ENCODE data around the gene FCGR3B.
"Not testable (repeated sequence)": the region's sequence is repeated elsewhere in the genome, so short reads cannot be mapped to it uniquely, and the experiment has no call there.

The FCGR3B gene

DNA sequence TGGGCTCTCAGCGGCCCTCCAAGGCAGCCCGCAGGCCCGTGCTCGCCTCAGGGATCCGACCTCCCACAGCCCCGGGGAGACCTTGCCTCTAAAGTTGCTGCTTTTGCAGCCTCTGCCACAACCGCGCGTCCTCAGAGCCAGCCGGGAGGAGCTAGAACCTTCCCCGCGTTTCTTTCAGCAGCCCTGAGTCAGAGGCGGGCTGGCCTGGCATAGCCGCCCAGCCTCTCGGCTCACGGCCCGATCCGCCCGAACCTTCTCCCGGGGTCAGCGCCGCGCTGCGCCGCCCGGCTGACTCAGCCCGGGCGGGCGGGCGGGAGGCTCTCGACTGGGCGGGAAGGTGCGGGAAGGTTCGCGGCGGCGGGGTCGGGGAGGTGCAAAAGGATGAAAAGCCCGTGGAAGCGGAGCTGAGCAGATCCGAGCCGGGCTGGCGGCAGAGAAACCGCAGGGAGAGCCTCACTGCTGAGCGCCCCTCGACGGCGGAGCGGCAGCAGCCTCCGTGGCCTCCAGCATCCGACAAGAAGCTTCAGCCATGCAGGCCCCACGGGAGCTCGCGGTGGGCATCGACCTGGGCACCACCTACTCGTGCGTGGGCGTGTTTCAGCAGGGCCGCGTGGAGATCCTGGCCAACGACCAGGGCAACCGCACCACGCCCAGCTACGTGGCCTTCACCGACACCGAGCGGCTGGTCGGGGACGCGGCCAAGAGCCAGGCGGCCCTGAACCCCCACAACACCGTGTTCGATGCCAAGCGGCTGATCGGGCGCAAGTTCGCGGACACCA lies 25.0 kb downstream of the FCGR3B start:
- not testable (repeated sequence) for DNase-seq (ENCODE audit: low read depth in 2 of 2)

GRCh38 chr1:161605024-161605423 lies 26.0 kb downstream of the FCGR3B start:
- DNase-seq (ENCODE audit: low read depth in 2 of 2), result not testable (repeated sequence)

GRCh38 chr1:161597077-161597476 lies 33.9 kb downstream of the FCGR3B start:
- DNase-seq (ENCODE audit: low read depth in 2 of 2), result not testable (repeated sequence)

DNA sequence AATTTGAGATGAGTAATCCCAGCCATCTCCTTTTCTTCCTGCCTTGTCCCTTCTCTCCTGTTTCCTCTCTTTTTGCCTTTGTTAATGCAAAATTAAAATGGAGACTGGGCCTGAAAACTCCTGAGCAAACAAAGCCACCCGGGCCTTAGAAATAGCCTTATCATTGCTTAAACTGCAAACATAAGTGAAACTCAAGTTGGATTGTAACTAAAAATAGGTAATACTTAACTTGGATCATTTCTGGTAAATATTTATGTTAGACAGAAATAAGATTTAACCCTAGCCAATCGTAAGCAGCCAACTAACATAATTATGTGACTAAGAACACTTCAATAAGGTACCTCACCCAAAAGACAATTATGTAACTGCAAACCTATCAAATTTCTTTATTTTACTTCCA lies 35.4 kb downstream of the FCGR3B start:
- DNase-seq (ENCODE audit: low read depth in 2 of 2), result not testable (repeated sequence)

DNA sequence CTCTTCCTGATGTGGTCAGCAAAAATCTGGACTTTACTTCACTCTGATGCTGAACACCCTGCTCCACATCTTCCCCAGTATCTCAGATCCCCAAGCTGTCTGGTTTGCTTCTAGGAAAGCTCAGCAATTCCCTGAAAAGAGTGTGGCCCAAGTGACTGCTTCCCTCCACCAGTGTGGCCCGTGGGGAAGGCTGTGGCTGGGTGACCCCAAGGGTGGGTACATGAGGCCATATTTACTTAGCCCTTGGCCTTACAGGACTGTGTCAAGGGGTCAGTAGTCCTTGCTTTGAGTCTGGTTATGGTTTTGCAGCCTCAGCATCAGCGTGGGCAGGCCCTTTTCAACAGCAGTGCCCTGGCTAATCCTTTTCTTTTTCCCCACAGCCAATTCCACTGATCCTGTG lies 35.8 kb downstream of the FCGR3B start:
- DNase-seq (ENCODE audit: low read depth in 2 of 2), result not testable (repeated sequence)

DNA sequence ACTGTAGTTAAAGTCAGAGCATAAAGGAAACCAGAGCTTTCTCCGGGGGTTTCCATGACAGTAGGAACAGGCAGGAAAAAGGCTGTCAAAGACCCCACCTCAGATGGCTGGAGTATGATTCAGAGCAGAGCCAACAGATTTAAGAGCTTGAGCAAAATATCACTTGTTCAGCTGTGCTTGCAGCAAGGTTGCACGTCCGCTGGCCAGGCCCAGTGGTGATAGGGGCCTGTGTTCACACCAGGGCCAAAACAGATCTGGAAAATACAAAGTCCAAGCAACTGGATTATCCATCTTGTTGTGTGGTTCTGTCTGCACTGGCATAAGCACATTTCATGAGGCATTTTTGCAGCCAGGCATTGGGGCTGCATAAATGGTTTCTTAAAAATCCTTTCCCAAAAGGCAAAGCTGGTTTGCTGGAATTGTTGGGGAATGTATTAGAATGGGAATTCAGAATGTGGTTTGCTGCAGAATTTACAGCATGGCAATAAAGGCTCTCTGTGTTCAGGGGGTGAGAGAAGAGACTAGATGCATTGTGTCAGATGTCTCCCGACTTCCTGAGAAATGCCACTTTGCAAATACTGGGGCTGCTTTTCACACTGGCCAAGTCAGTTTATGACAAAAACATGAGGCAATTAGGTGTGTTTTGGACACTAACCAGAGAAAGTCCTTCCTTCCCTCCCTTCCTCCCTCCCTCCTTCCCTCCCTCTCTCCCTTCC lies 36.5 kb downstream of the FCGR3B start:
- DNase-seq (ENCODE audit: low read depth in 2 of 2), result not testable (repeated sequence)

GRCh38 chr1:161593092-161593755 lies 37.8 kb downstream of the FCGR3B start:
- DNase-seq (ENCODE audit: low read depth in 2 of 2), result not testable (repeated sequence)

GRCh38 chr1:161592586-161592985 lies 38.4 kb downstream of the FCGR3B start:
- DNase-seq (ENCODE audit: low read depth in 2 of 2), result not testable (repeated sequence)

- DNase-seq (ENCODE audit: low read depth in 2 of 2), result not testable (repeated sequence)
Measured at GRCh38 chr1:161589920-161590319, 41.1 kb downstream of the FCGR3B start.

DNA sequence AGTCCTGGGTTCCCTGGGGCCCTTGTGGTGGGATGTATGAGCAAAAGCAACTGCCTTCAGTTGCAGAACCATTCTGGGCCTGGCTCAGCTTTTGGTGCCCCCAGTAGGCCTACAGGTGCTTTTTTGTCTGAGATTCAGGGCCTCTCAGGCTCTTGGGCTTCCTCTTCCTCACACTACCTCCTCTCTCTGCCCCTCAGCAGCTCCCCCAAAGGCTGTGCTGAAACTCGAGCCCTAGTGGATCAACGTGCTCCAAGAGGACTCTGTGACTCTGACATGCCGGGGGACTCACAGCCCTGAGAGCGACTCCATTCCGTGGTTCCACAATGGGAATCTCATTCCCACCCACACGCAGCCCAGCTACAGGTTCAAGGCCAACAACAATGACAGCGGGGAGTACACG lies 41.6 kb downstream of the FCGR3B start:
- not testable (repeated sequence) for DNase-seq (ENCODE audit: low read depth in 2 of 2)

DNA sequence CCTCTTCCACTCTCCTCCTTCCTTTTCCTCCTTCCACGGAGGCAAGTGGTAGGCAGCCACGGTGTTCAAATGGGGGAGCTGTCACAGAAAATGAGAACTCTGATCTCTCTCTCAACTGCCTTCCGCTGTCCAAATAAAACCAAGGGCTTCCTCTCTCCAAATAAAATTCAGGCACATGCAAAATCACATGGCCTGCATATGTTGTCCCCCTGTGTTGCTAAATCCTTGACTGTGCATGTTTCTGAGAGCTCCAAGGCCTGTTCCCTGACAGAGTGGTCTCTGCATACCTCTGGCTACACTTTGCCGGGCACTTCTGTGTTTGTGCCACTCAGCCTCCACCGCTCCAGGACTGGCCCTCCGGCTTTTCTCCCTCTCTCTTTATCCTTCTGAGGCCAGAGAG lies 42.4 kb downstream of the FCGR3B start:
- not testable (repeated sequence) for DNase-seq (ENCODE audit: low read depth in 2 of 2)

DNA sequence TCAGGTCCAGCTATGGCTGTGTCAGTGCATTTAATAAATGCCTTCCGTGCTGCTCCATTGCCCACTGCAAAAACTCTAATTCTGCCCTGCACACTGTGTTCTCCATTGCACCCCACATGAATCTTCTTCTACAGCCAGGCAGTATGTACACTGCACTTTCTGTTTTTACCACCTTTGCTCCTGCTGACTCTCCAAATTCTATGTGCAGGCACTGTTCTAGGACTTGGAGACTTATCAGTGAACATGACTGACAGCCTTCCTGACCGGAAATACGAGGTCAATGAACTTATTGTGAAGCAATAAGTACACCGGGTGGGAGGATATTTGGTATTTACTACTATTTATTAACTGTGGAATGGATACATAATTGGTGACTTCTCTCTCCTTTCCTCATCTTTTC lies 48.1 kb downstream of the FCGR3B start:
- DNase-seq (ENCODE audit: low read depth in 2 of 2), result not testable (repeated sequence)

- DNase-seq (ENCODE audit: low read depth in 2 of 2), result not testable (repeated sequence)
Measured at GRCh38 chr1:161580879-161581537, 50.0 kb downstream of the FCGR3B start.

DNA sequence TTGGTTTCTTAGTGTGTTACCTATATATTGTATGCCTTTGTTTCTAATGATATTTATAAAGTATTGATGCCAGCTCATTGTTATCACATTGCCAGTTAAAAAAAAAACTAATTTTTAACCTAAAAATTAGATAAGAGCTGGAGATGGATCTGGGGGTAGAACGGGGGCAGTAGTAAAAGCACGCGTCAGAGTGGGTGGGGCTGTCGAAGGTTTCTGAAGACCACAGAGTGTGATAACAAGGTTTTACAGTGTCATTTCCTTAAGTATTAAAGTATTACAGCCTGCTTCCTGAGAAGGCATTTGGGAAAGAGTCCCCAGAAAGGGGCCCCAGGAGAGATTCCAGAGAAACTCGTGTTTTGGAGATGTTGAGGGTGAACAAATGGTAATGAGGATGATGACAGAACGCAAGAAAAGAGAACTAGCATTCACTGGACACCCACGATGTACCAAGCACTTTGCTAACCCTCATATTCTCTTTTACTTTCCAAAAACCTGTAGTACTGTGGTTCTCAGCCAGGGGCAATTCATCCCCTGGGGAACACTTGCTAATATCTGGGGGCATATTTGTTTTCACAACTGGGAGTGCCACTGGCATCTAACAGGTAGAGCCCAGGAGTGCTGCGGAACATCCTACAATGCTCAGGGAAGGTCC lies 51.0 kb downstream of the FCGR3B start:
- not testable (repeated sequence) for DNase-seq (ENCODE audit: low read depth in 2 of 2)

DNA sequence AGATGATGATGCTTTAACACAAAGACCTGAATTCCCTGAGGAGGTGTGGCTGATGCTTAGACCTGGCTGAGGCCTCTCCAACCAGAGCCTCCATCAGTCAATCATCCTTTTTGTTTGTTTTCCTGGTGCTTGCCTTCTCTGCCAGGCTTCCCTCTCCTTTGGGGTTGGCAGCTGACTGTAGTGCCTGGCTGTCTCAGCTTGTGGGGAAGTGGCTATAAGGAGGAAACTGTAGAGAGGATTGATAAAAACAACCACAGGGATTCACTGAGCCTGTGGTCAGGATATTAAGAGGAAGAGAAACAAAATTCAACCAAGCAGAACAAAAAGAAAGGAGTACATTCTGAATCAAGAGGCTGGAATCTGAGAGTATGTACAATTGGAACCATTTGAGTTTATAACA lies 54.3 kb downstream of the FCGR3B start:
- not testable (repeated sequence) for DNase-seq (ENCODE audit: low read depth in 2 of 2)
